Measurements from ENCODE around the gene ECD. TPM values are rescaled to one million over a fixed set of nuclear protein-coding genes. Genes with fewer than 3 reads are reported as not detected.

The ECD gene
- total and polyA plus RNA-seq, 5 donors: 10.8 to 19.3 (median 17.0) TPM

DNA sequence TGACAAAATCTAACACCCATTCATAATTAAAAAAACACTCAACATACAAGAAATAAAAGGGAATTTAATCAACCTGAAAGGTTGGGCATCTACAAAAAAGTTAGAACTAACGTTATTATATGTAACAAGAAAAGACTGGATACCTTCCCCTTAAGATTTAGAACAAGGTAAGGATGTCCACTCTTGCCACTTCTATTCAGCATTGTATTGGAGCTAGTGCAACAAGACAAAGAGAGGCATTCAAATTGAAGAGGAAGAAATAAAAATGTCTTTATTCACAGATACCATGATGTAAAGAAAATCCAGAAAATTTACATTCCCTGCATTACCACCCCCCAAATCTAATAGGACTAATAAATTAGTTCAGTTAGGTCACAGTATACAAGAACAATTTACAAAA is 18.5 kb upstream of the ECD start:
- ATAC-seq (no peak), DNase-seq (no peak)
- WGBS: 91% methylated on average over 1 of the region's 1 CpG

DNA sequence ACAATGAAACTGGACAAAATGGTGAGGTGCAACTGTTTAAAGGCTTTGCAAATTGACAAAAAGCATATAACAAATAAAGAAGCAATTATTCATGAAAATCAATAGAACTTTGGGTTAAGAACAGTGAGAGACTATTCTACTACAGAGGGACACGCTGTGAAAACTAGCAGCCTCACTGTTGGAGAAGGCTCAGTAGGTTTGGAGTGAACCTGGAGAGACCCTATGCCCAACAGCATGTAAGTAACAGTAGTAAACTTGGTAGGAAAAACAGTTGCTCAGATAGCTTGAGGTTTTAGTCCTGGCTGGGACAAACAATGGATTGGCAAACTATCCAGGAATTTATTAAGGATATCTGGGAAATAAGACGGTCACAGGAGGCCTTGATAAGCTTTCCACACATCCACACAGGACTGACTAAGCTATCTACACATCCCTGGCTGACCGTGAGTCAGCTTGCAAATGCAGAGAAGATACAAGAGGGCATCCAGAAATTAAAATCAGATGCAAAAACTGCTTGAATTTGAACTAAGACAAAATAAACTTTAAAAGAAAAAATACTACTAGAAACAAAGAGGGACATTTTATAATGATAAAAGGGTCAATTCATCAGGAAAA is 16.0 kb upstream of the ECD start:
- Histone ChIP-seq H3K9me3 (ENCODE audit: control insufficient read depth, low read length) (no peaks in the 10 kb centered on the region), H3K27ac (ENCODE audit: low read length) (no peak overlapping the region), H3K4me1 (ENCODE audit: control insufficient read depth, insufficient read depth, low read length) (no peaks in the 10 kb centered on the region), H3K27me3 (ENCODE audit: control insufficient read depth, insufficient read depth) (no peaks in the 10 kb centered on the region), H3K4me3 (ENCODE audit: low read length) (no peak overlapping the region)
- no peak for ATAC-seq
- WGBS: 73% methylated on average over 3 of the region's 3 CpGs
- intact Hi-C loops (cut with DNase I): no loop called here
- no peak for DNase-seq

More for the DNA sequence above, 18.5 kb upstream of the ECD start:
- H3K27ac ChIP-seq (ENCODE audit: low read length): no peak overlapping the region
- H3K27me3 ChIP-seq (ENCODE audit: control insufficient read depth, insufficient read depth): no peaks in the 10 kb centered on the region
- no peak overlapping the region for H3K4me3 ChIP-seq (ENCODE audit: low read length)
- intact Hi-C loops (cut with DNase I): no loop called here
- H3K9me3 ChIP-seq (ENCODE audit: control insufficient read depth, low read length): no peaks in the 10 kb centered on the region
- H3K4me1 ChIP-seq (ENCODE audit: control insufficient read depth, insufficient read depth, low read length): no peaks in the 10 kb centered on the region

DNA sequence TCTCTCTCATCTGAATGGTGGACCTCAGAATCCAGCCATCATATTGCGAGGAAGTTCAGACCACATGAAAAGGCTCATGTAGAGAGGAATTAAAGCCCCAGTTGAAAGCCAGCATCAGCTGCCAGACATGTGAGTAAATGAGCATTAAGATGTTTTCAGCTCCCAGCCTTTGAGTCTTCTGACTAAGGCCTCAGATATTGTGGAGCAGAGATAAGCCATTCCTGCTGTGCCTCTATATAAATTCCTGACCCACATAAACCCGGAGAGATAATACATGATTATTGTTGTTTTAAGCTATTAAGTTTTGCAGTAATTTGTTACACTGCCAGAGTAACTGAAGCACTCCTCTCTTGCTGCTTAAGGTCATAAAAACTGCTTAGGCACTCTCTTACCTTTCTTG is 14.8 kb upstream of the ECD start:
- H3K4me1 ChIP-seq (ENCODE audit: control insufficient read depth, insufficient read depth, low read length): no peaks in the 10 kb centered on the region
- H3K27me3 ChIP-seq (ENCODE audit: control insufficient read depth, insufficient read depth): no peaks in the 10 kb centered on the region
- DNase-seq (no peak), ATAC-seq (no peak)
- intact Hi-C loops (cut with DNase I): no loop called here
- no peak overlapping the region for H3K4me3 ChIP-seq (ENCODE audit: low read length)
- WGBS: 91% methylated on average over 2 of the region's 2 CpGs
- H3K9me3 ChIP-seq (ENCODE audit: control insufficient read depth, low read length): no peaks in the 10 kb centered on the region
- H3K27ac ChIP-seq (ENCODE audit: low read length): no peak overlapping the region

DNA sequence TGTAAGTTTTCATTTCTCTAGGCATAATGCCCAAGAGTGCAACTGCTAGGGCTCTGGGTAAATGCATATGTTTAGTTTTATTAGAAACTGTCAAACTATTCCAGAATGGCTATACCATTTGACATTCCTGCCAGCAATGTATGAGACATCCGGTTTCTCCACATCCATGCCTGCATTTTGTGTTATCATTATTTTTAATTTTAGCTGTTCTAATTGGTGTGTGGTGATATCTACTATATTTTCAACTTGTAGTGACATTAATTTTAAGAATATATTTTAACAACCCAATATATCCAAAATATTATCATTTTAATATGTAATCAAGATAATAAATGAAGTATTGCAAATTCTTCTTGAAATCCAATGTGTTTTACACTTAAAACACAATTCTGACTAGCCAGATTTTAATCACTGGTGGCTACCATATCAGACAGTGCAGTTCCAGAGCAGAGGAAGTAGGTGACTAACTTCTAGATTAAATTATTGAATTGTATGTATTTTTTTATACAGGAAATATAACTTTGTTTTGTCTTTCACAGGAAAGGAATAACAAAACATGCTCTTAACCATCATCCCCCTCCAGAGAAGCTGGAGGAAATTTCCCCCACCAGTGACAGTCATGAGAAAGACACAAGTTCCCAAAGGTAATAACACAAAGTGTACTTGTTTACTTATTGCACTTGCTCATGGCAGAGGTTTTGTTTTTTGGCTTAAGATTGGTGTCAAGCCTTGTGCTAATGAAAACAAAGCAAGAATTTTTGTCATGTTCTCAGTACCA is 6.5 kb upstream of the ECD start:
- Histone ChIP-seq H3K4me1 (ENCODE audit: control insufficient read depth, insufficient read depth, low read length) (no peaks in the 10 kb centered on the region), H3K4me3 (ENCODE audit: low read length) (no peak overlapping the region), H3K9me3 (ENCODE audit: control insufficient read depth, low read length) (no peaks in the 10 kb centered on the region), H3K27ac (ENCODE audit: low read length) (no peak overlapping the region), H3K27me3 (ENCODE audit: control insufficient read depth, insufficient read depth) (no peaks in the 10 kb centered on the region)
- ATAC-seq (no peak), DNase-seq (no peak)
- 95% methylated on average over 1 of the region's 1 CpG for WGBS
- intact Hi-C loops (cut with DNase I): no loop called here

DNA sequence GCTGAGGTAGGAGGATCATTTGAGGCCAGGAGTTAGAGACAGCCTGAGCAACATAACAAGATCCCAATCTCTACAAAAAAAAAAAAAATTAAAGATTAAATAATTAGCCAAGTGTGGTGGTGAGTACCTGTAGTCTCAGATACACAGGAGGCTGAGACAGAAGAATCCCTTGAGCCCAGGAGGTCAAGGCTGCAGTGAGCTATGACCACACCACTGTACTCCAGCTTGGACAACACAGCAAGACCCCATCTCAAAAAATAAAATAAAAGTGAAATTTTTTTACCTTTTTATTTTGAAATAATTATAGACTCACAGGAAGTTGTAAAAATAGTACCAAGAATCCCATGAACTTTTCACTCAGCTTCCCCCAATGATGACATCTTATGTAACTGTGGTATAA is 5.1 kb upstream of the ECD start:
- ATAC-seq (no peak), DNase-seq (no peak)
- intact Hi-C loops (cut with DNase I): no loop called here
- Histone ChIP-seq H3K9me3 (ENCODE audit: control insufficient read depth, low read length) (no peaks in the 10 kb centered on the region), H3K27me3 (ENCODE audit: control insufficient read depth, insufficient read depth) (no peaks in the 10 kb centered on the region), H3K4me3 (ENCODE audit: low read length) (no peak overlapping the region), H3K4me1 (ENCODE audit: control insufficient read depth, insufficient read depth, low read length) (peaks cover 2% of the 10 kb centered on the region), H3K27ac (ENCODE audit: low read length) (no peak overlapping the region)

DNA sequence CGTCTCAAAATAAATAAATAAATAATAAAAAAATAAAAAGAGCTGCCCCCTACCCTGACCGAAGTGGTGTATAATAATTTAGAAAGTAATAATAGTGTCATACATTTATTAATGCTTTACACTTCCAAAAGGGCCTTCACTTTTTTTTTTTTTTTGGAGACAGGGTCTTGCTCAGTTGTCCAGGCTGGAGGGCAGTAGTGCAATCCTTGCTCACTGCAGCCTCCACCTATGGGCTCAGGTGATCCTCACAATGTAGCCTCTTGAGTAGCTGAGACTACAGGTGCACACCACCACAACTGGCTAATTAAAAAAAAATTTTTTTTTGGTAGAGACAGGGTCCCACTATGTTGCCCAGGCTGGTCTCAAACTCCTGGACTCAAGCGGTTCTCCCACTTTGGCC is 1.5 kb upstream of the ECD start:
- Histone ChIP-seq H3K4me1 (ENCODE audit: control insufficient read depth, insufficient read depth, low read length) (peaks cover 2% of the 10 kb centered on the region), H3K27ac (ENCODE audit: low read length) (no peak overlapping the region), H3K9me3 (ENCODE audit: control insufficient read depth, low read length) (no peaks in the 10 kb centered on the region), H3K4me3 (ENCODE audit: low read length) (no peak overlapping the region), H3K27me3 (ENCODE audit: control insufficient read depth, insufficient read depth) (no peaks in the 10 kb centered on the region)
- WGBS: 96% methylated on average over 3 of the region's 3 CpGs
- intact Hi-C loops (cut with DNase I): loop anchor here in 1 of 4 donors (10.0 kb wide), 1 partner anchor 75 kb away; the partner anchor contains the start of gene P4HA1
- ATAC-seq (no peak), DNase-seq (no peak)

DNA sequence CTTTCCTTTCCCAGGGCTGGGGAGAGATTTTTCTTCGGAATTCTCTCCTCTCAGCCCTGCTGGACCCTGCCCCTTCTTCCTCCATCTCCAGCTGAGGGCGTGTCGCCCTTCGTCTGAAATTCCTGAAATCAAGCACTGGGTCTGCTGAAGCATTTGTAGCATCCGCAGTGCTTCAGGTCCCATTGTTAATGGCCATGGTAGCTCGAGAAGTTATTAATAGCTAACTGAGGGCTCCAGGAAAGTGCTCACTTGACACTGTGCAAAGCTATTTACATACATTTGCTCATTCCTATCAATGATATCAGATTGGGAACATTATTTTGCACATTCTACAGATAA is 626 bp upstream of the ECD start:
- intact Hi-C loops (cut with DNase I): loop anchor here in 1 of 4 donors (10.0 kb wide), 1 partner anchor 74 kb away; the partner anchor contains the start of gene P4HA1
- Histone ChIP-seq H3K9me3 (ENCODE audit: control insufficient read depth, low read length) (no peaks in the 10 kb centered on the region), H3K4me1 (ENCODE audit: control insufficient read depth, insufficient read depth, low read length) (peaks cover 2% of the 10 kb centered on the region), H3K27me3 (ENCODE audit: control insufficient read depth, insufficient read depth) (no peaks in the 10 kb centered on the region), H3K27ac (ENCODE audit: low read length) (peak overlapping the region; percentile 99), H3K4me3 (ENCODE audit: low read length) (peak overlapping the region; percentile 96)
- DNase-seq (no peak), ATAC-seq (no peak)
- WGBS: 0% methylated on average over 6 of the region's 6 CpGs

DNA sequence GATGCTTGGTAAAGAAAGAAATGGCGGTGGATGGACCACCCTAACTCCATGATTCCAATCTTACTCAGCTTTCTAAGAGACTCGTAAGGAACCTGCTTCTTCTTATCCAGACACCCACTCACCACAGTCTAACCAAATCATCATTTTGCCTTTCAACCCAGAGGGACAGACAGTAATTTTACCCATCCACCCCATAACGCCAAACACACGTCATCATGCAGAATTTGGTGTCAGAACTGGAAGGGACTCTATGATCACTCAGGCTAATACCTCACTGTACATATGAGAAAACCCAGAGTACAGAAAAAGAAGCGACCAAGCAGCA is 388 bp downstream of the ECD start:
- Histone ChIP-seq H3K9me3 (ENCODE audit: control insufficient read depth, low read length) (no peaks in the 10 kb centered on the region), H3K27me3 (ENCODE audit: control insufficient read depth, insufficient read depth) (no peaks in the 10 kb centered on the region), H3K4me1 (ENCODE audit: control insufficient read depth, insufficient read depth, low read length) (peaks cover 2% of the 10 kb centered on the region), H3K27ac (ENCODE audit: low read length) (peak overlapping the region; percentile 99), H3K4me3 (ENCODE audit: low read length) (peak overlapping the region; percentile 96)
- WGBS: 9% methylated on average over 5 of the region's 5 CpGs
- intact Hi-C loops (cut with DNase I): loop anchor here in 1 of 4 donors (10.0 kb wide), 1 partner anchor 73 kb away; the partner anchor contains the start of gene P4HA1
- ATAC-seq (no peak), DNase-seq (no peak)

DNA sequence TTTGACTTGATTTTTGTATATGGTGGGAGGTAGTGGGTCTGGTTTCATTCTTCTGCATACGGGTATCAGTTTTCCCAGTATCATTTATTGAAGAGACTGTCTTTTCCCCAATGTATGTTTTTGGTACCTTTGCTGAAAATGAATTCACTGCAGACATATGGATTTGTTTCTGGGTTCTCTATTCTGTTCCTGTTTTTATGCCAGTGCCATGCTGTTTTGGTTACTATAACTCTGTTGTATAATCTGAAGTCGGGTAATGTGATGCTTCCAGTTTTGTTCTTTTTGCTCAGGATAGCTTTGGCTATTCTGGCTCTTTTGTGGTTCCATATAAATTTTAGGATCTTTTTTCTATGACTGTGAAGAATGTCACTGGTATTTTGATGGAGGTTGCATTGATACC is 836 bp downstream of the ECD start:
- Histone ChIP-seq H3K4me1 (ENCODE audit: control insufficient read depth, insufficient read depth, low read length) (peaks cover 2% of the 10 kb centered on the region), H3K27me3 (ENCODE audit: control insufficient read depth, insufficient read depth) (no peaks in the 10 kb centered on the region), H3K27ac (ENCODE audit: low read length) (no peak overlapping the region), H3K9me3 (ENCODE audit: control insufficient read depth, low read length) (no peaks in the 10 kb centered on the region), H3K4me3 (ENCODE audit: low read length) (peak overlapping the region; percentile 96)
- WGBS: 86% methylated on average over 2 of the region's 2 CpGs
- no peak for DNase-seq
- intact Hi-C loops (cut with DNase I): loop anchor here in 1 of 4 donors (10.0 kb wide), 1 partner anchor 72 kb away; the partner anchor contains the start of gene P4HA1
- ATAC-seq: no peak

DNA sequence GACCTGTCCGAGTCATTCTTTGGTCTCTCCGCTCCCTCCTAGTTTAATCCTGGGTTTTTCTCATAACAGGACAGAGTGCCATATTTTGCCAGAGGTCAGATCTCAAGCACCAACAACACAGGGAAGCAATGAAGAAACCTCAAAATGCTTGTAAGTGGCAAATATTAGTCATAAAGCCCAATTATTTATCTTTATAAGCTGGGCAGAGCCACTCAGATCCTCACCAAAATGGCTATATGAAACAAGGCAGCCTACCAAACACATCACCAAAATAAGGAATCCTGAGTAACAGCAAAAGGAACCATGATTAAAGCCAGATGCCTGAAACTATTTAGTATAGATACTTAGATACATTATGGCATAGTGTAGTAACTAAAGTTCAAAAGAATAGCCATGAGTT is 4.7 kb downstream of the ECD start:
- H3K4me3 ChIP-seq (ENCODE audit: low read length): no peak overlapping the region
- no peaks in the 10 kb centered on the region for H3K27me3 ChIP-seq (ENCODE audit: control insufficient read depth, insufficient read depth)
- no peak overlapping the region for H3K27ac ChIP-seq (ENCODE audit: low read length)
- WGBS: 91% methylated on average over 2 of the region's 2 CpGs
- no peaks in the 10 kb centered on the region for H3K4me1 ChIP-seq (ENCODE audit: control insufficient read depth, insufficient read depth, low read length)
- no peak for ATAC-seq
- no peak for DNase-seq
- H3K9me3 ChIP-seq (ENCODE audit: control insufficient read depth, low read length): no peaks in the 10 kb centered on the region
- intact Hi-C loops (cut with DNase I): loop anchor here in 2 of 4 donors (5.0 to 10.0 kb wide), 2 partner anchors 66 to 68 kb away; partner anchors contain the start of gene P4HA1 (in 2 of the 2)

DNA sequence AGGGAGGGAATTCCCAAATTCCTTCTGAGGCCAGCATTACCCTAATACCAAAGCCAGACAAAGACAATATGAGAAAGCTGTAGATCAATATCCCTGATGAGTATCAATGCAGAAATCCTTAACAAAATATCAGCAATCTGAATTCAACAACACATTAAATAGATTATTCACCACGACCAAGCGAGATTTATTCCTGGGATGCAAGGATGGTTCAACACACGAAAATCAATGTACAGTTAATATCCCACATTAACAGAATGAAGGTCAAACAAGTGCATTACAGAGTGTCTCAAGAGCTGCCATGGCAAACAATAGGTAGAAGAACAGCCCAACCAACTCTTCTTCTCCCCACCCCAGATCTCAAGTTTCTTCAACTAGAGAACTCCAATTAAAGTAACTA is 6.1 kb downstream of the ECD start:
- 94% methylated on average over 3 of the region's 3 CpGs for WGBS
- H3K27me3 ChIP-seq (ENCODE audit: control insufficient read depth, insufficient read depth): no peaks in the 10 kb centered on the region
- no peak overlapping the region for H3K27ac ChIP-seq (ENCODE audit: low read length)
- no peaks in the 10 kb centered on the region for H3K4me1 ChIP-seq (ENCODE audit: control insufficient read depth, insufficient read depth, low read length)
- no peak overlapping the region for H3K4me3 ChIP-seq (ENCODE audit: low read length)
- no peaks in the 10 kb centered on the region for H3K9me3 ChIP-seq (ENCODE audit: control insufficient read depth, low read length)
- DNase-seq (no peak), ATAC-seq (no peak)
- intact Hi-C loops (cut with DNase I): loop anchor here in 2 of 4 donors (5.0 to 10.0 kb wide), 2 partner anchors 64 to 67 kb away; partner anchors contain the start of gene P4HA1 (in 2 of the 2)

Measured in right cardiac atrium (tissue), 5 donors.